HEK293 (cell line): ENCODE data around the gene MYLK.

ENCODE experiments used
- CTCF ChIA-PET: fragments of 350-600 bp; formaldehyde crosslinking; extraction: SDS; loops from one replicate; lab custom pipeline; 2021; ENCODE audit warnings: antibody characterized with exemption; lab: Yijun Ruan, JAX
- POLR2A ChIA-PET: fragments of 300-600 bp; formaldehyde crosslinking; extraction: SDS; loops from one replicate; lab custom pipeline; 2020; ENCODE audit warnings: antibody characterized with exemption, inconsistent platforms; lab: Yijun Ruan, JAX
- H3K27ac ChIP-seq: fragments of 200-500 bp; sonication (Bioruptor generic); 2 replicates; pipeline ENCODE4 v1.5.1; 2014; ENCODE audit warnings: low read depth, low read length, control low read depth, inconsistent platforms; ENCODE audit errors: extremely low read depth
- H3K36me3 ChIP-seq, 2 experiments: fragments of 200-500 bp in 1 of 2; sonication (Bioruptor generic) in 1 of 2; 1 replicate in 1 of 2; 2 replicates in 1 of 2; pipeline ENCODE4 v1.5.1; 2014 to 2017; ENCODE audit warnings: inconsistent platforms in 2 of 2, low read length in 2 of 2; ENCODE audit not compliant: control insufficient read depth in 2 of 2, insufficient read depth in 1 of 2
- H3K4me1 ChIP-seq: fragments of 200-500 bp; sonication (Bioruptor generic); 2 replicates; pipeline ENCODE4 v1.5.1; 2014; ENCODE audit warnings: mild to moderate bottlenecking, low read length, inconsistent platforms; ENCODE audit not compliant: control insufficient read depth, insufficient read depth
- H3K4me3 ChIP-seq: 2 replicates; pipeline ENCODE4 v1.5.1; 2011; ENCODE audit warnings: low read depth, mild to moderate bottlenecking, control low read depth, low read length, moderate library complexity
- H3K9me3 ChIP-seq: fragments of 200-500 bp; sonication (Bioruptor generic); 2 replicates; pipeline ENCODE4 v1.5.1; 2014; ENCODE audit warnings: low read depth, low read length, inconsistent platforms; ENCODE audit not compliant: control insufficient read depth, insufficient read depth
- GLI4 ChIP-seq: fragments of 450-650 bp; formaldehyde crosslinking; IDR thresholded peaks from 2 replicates; pipeline ENCODE4 v1.5.1; 2016; ENCODE audit warnings: missing biosample characterization, missing genetic modification characterization
- KLF1 ChIP-seq: fragments of 450-650 bp; formaldehyde crosslinking; IDR thresholded peaks from 2 replicates; pipeline ENCODE4 v1.5.1; 2016; ENCODE audit warnings: missing biosample characterization, missing genetic modification characterization
- YY2 ChIP-seq: fragments of 450-650 bp; formaldehyde crosslinking; IDR thresholded peaks from 2 replicates; pipeline ENCODE4 v1.5.1; 2016; ENCODE audit warnings: missing biosample characterization, missing genetic modification characterization
- ZBTB17 ChIP-seq: fragments of 450-650 bp; formaldehyde crosslinking; IDR thresholded peaks from 2 replicates; pipeline ENCODE4 v1.5.1; 2016; ENCODE audit warnings: missing biosample characterization, missing genetic modification characterization
- ZNF169 ChIP-seq: fragments of 450-650 bp; formaldehyde crosslinking; IDR thresholded peaks from 2 replicates; pipeline ENCODE4 v1.5.1; 2016; ENCODE audit warnings: missing biosample characterization, missing genetic modification characterization
- ZNF239 ChIP-seq: fragments of 450-650 bp; formaldehyde crosslinking; IDR thresholded peaks from 2 replicates; pipeline ENCODE4 v1.5.1; 2016; ENCODE audit warnings: missing biosample characterization, missing genetic modification characterization
- ZNF335 ChIP-seq: fragments of 450-650 bp; formaldehyde crosslinking; conservative IDR thresholded peaks from 2 replicates; pipeline ENCODE4 v1.5.1; 2016; ENCODE audit warnings: missing biosample characterization, missing genetic modification characterization
- ZNF366 ChIP-seq: fragments of 450-650 bp; formaldehyde crosslinking; conservative IDR thresholded peaks from 2 replicates; pipeline ENCODE4 v1.5.1; 2016; ENCODE audit warnings: missing biosample characterization, missing genetic modification characterization
- ZNF473 ChIP-seq: fragments of 450-650 bp; formaldehyde crosslinking; IDR thresholded peaks from 2 replicates; pipeline ENCODE4 v1.5.1; 2017; ENCODE audit warnings: missing biosample characterization, missing genetic modification characterization
- ZNF549 ChIP-seq: fragments of 450-650 bp; IDR thresholded peaks from 2 replicates; pipeline ENCODE4 v1.5.1; 2018; ENCODE audit warnings: missing biosample characterization, missing genetic modification characterization, mild to moderate bottlenecking, inconsistent platforms, moderate library complexity
- ZNF558 ChIP-seq: fragments of 450-650 bp; formaldehyde crosslinking; IDR thresholded peaks from 2 replicates; pipeline ENCODE4 v1.5.1; 2016; ENCODE audit warnings: missing biosample characterization, missing genetic modification characterization
- ZNF571 ChIP-seq: fragments of 450-650 bp; formaldehyde crosslinking; IDR thresholded peaks from 2 replicates; pipeline ENCODE4 v1.5.0; 2017; ENCODE audit warnings: missing biosample characterization, missing genetic modification characterization
- ZNF596 ChIP-seq: fragments of 450-650 bp; IDR thresholded peaks from 2 replicates; pipeline ENCODE4 v1.5.0; 2018; ENCODE audit warnings: missing biosample characterization, mild to moderate bottlenecking, missing genetic modification characterization, moderate library complexity
- TF ChIP-seq, protein P1 (sequence below): fragments of 450-650 bp; formaldehyde crosslinking; IDR thresholded peaks from 2 replicates; pipeline ENCODE4 v1.5.1; 2017; ENCODE audit warnings: missing biosample characterization, missing genetic modification characterization
- TF ChIP-seq, protein P2 (sequence below): fragments of 450-650 bp; formaldehyde crosslinking; IDR thresholded peaks from 2 replicates; pipeline ENCODE4 v1.5.0; 2017; ENCODE audit warnings: missing biosample characterization, missing genetic modification characterization, borderline replicate concordance
- TF ChIP-seq, protein P3 (sequence below): fragments of 450-650 bp; formaldehyde crosslinking; IDR thresholded peaks from 2 replicates; pipeline ENCODE4 v1.5.1; 2016; ENCODE audit warnings: missing biosample characterization, missing genetic modification characterization

MYLK gene

DNA sequence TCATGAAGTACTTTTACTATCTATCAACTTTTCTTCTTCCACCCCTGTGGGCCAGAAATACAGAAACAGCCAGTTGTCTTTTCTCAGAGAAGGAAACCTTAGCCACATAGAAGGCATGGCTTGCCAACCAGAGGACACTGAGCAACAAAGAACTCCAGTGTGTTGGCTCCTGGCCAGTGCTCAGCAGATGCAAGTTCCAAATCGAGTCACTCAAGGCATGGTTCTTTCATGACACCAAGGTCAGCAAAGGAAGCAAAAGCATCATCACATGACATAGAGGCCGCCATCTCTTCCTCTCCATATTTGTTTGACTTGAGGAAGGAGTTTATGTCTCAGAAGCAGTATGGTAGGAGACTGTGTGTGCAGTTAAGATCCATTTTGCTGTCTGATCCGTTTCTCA, 92.2 kb downstream of the MYLK start (continued):
- TF ChIP-seq ZNF366 (tag by site-specific recombination) = no peak
- TF ChIP-seq, protein P1, sequence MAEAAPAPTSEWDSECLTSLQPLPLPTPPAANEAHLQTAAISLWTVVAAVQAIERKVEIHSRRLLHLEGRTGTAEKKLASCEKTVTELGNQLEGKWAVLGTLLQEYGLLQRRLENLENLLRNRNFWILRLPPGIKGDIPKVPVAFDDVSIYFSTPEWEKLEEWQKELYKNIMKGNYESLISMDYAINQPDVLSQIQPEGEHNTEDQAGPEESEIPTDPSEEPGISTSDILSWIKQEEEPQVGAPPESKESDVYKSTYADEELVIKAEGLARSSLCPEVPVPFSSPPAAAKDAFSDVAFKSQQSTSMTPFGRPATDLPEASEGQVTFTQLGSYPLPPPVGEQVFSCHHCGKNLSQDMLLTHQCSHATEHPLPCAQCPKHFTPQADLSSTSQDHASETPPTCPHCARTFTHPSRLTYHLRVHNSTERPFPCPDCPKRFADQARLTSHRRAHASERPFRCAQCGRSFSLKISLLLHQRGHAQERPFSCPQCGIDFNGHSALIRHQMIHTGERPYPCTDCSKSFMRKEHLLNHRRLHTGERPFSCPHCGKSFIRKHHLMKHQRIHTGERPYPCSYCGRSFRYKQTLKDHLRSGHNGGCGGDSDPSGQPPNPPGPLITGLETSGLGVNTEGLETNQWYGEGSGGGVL (tag by site-specific recombination) = no peak
- TF ChIP-seq, protein P2, sequence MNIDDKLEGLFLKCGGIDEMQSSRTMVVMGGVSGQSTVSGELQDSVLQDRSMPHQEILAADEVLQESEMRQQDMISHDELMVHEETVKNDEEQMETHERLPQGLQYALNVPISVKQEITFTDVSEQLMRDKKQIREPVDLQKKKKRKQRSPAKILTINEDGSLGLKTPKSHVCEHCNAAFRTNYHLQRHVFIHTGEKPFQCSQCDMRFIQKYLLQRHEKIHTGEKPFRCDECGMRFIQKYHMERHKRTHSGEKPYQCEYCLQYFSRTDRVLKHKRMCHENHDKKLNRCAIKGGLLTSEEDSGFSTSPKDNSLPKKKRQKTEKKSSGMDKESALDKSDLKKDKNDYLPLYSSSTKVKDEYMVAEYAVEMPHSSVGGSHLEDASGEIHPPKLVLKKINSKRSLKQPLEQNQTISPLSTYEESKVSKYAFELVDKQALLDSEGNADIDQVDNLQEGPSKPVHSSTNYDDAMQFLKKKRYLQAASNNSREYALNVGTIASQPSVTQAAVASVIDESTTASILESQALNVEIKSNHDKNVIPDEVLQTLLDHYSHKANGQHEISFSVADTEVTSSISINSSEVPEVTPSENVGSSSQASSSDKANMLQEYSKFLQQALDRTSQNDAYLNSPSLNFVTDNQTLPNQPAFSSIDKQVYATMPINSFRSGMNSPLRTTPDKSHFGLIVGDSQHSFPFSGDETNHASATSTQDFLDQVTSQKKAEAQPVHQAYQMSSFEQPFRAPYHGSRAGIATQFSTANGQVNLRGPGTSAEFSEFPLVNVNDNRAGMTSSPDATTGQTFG (tag by site-specific recombination) = no peak

DNA sequence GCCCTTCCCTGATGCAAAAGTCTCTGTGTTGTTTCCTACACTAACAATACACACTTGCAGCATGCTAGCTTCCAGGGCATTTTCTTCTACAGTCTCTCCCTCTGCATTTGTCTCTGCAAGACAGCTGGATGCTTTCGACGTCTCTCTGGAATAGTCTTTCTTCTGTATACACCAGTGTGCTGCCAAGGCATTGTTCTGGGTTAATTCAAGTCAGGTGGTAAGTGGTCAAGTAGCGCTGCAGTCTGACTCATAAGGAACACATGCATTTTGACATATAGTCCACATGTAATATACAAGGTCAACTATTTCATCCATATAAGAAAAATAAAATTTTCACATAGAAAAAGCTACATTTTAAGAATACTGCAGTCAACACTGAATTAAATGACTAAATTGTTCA, 92.7 kb downstream of the MYLK start:
- peaks cover 0 to 4% of the 10 kb centered on the region in 2 experiments; a peak in 1 of 3 replicates for H3K36me3 ChIP-seq
- ChIA-PET CTCF (interaction anchor here (2.0 kb wide), 1 partner anchor 68 kb away, joined by 7 read pairs; no protein-coding TSS in a partner anchor), POLR2A (no interaction called here)
- no peak for TF ChIP-seq ZNF571 (tag by site-specific recombination)
- no peak for TF ChIP-seq ZNF473 (tag by site-specific recombination)
- TF ChIP-seq, protein P3, sequence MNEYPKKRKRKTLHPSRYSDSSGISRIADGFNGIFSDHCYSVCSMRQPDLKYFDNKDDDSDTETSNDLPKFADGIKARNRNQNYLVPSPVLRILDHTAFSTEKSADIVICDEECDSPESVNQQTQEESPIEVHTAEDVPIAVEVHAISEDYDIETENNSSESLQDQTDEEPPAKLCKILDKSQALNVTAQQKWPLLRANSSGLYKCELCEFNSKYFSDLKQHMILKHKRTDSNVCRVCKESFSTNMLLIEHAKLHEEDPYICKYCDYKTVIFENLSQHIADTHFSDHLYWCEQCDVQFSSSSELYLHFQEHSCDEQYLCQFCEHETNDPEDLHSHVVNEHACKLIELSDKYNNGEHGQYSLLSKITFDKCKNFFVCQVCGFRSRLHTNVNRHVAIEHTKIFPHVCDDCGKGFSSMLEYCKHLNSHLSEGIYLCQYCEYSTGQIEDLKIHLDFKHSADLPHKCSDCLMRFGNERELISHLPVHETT (tag by site-specific recombination) = no peak
- TF ChIP-seq ZBTB17 = no peak
- TF ChIP-seq ZNF239 = no peak
- no peaks in the 10 kb centered on the region for H3K9me3 ChIP-seq
- H3K4me3 ChIP-seq = no peak overlapping the region
- H3K4me1 ChIP-seq = no peaks in the 10 kb centered on the region; the same call in 1 of the 2 replicates
- H3K27ac ChIP-seq = no peak overlapping the region

DNA sequence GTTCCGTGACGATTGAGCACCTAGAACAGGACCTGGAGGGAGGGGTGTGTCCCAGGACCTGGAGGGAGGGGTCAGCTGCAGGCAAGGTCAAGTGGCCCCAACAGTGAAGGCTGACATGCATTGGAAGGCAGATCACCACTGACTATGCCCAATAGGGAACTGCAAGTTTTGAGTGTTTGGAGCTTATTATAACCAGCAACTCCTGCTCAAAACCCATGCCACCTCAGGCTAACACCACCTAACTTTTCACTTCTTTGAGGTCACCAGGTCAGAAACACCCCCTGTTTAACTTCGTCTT, 93.1 kb downstream of the MYLK start:
- H3K4me3 ChIP-seq = no peak overlapping the region
- no peaks in the 10 kb centered on the region; the same call in 1 of the 2 replicates for H3K4me1 ChIP-seq
- no peak for TF ChIP-seq ZNF239
- TF ChIP-seq ZNF335 = no peak
- no peak for TF ChIP-seq YY2 (tag by site-specific recombination)
- no peak for TF ChIP-seq ZNF558 (tag by site-specific recombination)
- no peak for TF ChIP-seq KLF1 (tag by site-specific recombination)
- TF ChIP-seq ZNF549 (tag by site-specific recombination) = no peak
- TF ChIP-seq ZNF596 (tag by site-specific recombination) = no peak
- TF ChIP-seq GLI4 = no peak
- TF ChIP-seq ZNF169 (tag by site-specific recombination) = no peak
- H3K9me3 ChIP-seq = no peaks in the 10 kb centered on the region
- peaks cover 0 to 4% of the 10 kb centered on the region in 2 experiments; a peak in 1 of 3 replicates for H3K36me3 ChIP-seq
- no peak overlapping the region for H3K27ac ChIP-seq
- CTCF ChIA-PET = interaction anchor here (2.0 kb wide), 1 partner anchor 67 kb away, joined by 7 read pairs; no protein-coding TSS in a partner anchor
- POLR2A ChIA-PET = no interaction called here
